Stimulated activated CD4-positive, alpha-beta T cell treated with anti-CD3 and anti-CD28 coated beads, Interleukin-4, amount 100 ng/mL, for 24 hours (primary cell): ENCODE data around the gene PTPN23.
A peak's percentile ranks its signal among the peaks of the same experiment; 100 is the strongest.

Experiments
- DNase-seq: peaks from one replicate; pipeline ENCODE4 v3.0.0-alpha.2; 2020

Gene PTPN23

DNA sequence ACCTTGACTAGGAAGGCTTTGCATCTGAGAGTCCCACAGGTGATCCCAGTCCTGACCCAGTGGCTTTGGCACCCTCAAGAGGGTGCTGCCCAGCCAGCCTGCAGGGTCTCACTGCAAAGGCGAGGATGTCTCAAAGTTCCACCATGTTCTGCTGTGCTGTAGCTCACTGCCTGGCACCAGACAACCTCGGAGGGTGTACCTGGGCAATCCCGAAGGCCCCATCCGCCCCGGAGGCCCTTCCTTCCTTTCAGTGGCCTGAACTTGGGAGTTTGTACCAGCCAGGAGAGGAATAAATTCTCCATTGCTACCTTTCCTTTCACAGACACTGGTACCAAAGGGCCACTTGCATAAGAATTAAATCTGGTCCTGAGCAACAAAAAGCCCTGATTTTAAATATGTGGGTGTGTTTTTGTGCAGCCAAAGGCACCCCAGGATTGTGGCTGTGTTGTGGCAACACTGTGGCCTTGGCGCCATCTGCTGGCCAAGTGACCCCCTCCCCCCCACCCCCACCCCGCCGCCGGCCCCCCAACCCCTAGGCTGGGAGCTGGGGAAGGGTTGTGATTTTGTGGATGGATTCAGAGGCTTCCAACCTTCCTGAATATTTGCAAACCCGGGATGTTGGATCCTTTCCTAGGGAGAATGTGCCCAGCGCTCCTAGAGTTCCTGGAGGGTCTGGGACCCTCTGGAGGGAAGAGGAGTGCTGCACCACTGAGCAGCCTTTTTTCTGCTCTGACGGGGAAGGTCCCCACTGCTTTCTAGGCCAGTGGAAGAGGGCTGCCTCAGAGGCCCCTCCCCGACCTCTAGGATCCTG is 9.7 kb upstream of the PTPN23 start:
- DNase-seq = peak; percentile 21

DNA sequence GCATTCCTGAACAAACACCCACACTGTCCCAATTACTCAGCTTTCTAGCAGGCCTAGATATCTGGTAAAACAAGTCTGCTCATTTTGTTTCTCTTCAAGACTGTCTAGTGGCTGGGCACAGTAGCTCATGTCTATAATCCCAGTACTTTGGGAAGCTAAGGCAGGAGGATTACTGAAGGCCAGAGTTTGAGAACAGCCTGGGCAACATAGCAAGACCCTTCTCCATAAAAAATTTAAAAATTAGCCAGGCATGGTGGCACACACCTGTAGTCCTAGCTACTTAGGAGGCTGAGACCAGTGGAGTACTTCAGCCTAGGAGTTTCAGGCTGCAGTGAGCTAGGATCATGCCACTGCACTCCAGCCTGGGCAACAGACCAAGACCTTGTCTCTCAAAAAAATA is 6.2 kb upstream of the PTPN23 start:
- no peak for DNase-seq

DNA sequence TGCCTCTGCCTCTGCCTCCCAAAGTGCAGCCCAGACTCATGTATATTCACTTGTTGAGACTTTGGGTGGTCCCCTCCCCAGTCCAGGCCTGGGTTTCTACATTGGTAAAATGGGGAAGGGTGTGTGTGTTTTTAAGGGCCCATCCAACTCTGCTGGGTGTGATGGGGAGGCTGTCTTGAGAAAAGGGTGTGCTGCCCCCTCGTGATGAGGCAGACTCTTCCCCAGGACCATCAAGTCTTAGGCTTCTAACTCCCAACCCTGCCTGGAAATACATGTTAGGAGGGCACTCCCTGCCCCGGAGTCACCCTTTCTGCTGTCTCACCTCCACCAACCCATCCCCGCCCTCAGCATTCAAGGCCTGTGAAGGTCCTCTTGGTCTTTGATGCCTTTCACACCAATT is 4.4 kb upstream of the PTPN23 start:
- DNase-seq = no peak

DNA sequence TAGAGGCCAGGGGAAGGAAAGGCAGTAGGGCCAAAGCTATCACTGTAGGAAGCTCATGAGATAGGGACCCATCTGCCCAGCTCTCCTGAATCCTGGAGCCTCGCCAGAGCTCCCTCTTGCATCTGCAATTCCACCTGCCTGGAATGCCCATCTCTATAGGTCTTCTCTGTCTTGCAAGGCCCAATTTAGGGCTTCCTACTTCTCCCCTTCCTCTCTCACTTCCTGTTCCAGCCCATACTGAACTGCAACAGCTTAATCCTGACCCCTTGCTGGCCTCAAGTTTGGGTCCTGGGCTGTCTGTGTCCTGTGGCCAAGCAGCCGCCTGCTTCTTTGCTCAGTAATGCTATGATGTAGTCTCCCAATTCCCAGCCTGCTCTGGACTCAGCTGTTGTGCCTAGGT is 3.6 kb upstream of the PTPN23 start:
- no peak for DNase-seq

DNA sequence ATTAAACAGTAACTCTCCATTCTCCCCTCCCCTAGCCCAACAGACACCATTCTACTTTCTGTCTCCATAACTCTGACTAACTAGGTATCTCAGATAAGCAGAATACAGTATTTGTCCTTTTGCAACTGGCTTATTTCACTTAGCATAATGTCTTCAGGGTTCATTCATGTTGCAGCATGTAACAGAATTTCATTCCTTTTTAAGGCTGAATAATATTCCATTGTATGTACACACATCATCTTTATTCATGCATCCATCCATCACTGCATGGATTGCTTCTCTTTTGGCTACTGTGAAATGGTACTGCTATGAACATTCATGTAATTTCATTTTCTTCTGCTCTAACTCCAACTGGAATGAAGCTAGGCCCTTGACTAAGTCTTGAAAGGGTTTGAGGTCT is 2.0 kb upstream of the PTPN23 start:
- no peak for DNase-seq

DNA sequence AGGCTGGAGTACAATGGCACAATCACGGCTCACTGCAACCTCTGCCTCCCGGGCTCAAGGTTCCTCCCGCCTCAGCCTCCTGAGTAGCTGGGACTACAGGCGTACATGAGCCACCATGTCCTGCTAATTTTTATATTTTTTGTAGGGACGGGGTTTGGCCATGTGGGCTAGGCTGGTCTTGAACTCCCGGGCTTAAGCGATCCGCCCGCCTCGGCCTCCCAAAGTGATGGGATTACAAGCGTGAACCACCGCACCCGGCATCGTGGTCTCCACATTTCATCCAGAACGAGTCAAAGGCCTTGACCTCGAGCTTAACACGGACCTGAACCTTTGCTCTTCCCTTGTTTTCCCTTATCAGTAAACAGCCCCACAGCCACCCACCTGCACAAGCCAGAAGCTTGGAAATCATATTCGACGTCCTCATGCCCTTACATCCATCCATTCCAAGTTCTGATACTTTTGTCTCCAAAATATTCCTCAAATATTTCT is 1.4 kb upstream of the PTPN23 start:
- no peak for DNase-seq

DNA sequence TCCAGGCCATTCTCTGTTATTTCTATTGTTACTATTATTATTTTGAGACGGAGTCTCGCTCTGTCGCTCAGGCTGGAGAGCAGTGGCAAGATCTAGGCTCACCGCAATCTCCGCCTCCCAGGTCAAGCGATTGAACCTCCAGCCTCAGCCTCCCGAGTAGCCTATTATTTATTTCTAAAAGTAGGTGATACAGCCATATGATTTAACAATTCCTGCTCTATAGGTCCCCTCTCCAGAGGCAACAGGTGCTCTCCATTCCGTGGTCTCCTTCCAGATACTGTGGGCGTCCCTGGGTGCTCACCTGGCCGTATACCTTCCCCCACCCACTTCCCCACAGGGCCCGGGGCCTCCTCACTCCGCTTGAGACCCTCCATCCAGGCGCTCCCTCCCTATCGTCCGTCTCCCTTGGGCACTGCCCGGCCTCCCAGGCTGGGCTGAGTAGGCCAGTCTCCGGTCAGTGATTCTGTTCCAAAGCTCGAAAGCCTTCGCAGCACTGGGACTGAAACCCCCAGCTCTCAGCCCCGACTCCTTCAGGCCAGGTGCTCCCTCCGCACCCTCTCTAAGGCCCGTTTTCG is 708 bp upstream of the PTPN23 start:
- no peak for DNase-seq

DNA sequence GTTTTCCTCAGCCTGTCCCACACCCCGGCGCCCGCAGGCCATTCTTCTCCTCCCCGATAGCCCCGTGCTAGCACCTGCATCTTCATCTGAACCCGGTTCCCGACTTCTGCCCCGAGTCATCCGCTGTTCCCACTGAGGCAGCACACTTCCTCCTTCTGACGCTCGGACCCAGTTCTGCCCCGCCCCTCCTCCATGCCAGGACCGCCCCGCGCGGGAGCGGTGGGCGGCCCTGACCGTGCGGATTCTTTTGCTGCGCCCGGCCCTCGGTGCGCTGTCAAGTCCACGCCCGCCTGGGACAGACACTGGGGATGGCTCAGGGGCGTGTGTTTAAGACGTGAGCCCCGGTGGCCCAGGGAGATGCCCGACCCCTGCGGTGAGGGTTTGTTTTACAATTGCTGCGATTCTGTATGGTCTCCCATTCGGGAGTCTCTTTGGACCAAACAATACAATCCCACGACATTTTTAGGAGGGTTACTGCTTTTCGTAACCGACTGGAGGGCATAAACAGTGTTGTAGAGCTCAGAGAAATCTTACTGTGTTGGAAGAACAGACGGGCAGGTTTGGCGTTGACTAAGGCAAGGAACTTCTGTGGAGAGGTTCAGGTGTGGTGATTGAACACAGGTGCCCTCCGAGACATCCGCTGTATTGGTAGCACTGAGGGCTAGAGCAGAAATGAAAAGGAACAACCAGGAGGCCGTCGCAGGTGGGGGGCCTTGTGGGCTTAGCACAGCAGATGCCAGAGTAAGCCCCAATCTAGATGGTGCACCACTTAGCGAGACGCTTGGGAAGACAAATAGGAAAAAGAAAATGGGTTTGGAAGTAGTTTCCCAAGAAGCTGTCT is 716 bp downstream of the PTPN23 start:
- DNase-seq = peak; percentile 79

DNA sequence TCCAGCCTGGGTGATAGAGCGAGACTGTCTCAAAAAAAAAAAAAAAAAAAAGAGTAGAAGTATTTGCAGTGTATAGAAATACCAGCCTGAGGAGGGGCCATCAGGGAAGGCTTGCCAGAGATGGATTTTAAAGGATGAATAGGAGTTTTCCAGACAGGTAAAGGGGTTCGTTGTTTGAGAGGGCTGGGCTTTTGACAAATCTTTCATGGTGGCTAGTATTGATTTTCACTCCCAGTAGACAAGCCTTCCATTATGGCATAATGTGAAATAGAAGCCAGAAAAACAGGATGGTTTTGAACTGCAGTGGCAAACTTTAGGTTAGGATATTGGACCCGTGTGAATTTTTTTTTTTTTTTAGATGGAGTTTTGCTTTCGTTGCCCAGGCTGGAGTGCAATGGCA is 3.6 kb downstream of the PTPN23 start:
- no peak for DNase-seq

DNA sequence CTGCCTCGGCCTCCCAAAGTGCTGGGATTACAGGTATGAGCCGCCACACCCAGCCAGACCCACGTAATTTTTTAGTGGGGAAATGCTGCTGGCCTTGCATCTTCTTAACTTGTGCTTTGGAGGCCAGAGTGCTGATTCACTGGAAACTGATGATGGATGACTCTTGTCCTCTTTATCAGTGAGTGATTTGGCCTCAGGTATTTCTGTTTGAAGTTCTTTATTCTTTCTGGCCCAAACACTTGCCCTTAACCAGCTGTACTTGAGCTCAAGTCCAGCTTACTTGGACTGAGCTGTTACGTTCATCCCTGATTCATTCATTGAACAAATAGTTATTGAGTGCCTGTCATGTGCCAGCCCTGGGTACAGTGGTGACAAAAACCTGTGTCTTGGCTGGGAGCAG is 4.2 kb downstream of the PTPN23 start:
- DNase-seq = no peak

DNA sequence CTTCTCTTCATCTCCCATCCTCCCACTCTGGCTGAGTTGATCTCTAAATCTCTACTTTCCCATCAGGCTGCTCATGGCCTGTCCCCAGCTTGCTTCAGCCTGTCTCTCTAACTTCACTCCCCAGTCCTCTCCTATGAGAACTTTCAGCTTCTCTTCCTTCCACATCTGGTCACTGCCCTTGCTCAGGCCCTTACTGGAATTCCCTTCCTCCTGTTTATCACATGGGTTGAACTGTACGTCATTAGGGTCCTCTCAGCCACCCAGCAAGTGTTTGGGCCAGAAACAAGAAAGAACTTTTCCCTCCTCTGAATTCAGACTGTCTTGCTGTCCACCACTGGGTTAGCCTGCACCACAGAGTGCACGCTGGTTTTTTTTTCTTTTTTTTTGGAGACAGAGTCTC is 5.0 kb downstream of the PTPN23 start:
- no peak for DNase-seq

DNA sequence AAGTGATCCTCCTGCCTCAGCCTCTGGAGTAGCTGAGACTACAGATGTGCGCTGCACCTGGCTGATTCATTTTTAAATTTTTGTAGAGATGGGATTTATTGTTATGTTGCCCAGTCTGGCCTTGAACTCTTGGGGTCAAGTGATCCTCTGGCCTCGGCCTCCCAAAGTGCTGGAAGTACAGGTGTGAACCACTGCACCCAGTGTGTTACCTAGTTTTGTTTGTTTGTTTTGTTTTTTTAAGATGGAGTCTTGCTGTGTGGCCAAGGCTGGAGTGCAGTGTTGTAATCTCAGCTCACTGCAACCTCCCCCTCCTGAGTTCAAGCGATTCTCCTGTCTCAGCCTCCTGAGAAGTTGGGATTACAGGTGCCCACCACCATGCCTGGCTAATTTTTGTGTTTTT is 12.1 kb downstream of the PTPN23 start:
- DNase-seq = no peak

DNA sequence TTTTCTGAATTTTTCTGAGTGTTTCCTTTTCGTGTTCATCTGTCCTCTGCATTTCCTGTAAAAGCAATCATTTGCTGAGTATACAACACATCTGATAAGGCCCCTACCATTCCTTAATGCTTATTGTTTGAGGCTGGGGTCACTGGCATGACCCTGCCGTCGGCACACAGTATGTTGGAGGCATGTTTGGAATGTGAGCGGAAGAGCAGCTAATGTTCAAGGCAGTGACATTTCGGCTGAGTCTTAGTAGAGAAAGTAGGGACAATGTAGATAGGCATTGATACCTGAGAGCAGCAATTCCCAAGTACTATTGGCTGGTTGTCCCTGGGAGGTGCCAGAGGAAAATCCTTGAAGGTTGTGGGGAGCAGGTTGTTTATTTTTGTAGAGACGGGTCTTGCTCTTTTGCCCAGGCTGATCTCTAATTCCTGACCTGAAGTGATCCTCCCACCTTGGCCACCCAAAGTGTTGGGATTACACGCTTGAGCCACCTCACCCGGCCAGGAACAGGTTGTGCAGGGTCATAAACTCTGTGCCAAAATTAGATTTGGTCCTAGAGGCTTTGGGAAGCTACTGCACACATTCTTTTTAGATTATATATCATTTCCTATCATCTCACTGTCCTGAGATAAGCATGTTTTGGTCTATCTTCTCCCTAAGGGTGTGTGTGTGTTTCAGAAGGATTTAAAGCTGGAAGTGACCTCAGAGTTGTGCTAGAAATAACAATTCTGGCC is 13.5 kb downstream of the PTPN23 start:
- DNase-seq = no peak

DNA sequence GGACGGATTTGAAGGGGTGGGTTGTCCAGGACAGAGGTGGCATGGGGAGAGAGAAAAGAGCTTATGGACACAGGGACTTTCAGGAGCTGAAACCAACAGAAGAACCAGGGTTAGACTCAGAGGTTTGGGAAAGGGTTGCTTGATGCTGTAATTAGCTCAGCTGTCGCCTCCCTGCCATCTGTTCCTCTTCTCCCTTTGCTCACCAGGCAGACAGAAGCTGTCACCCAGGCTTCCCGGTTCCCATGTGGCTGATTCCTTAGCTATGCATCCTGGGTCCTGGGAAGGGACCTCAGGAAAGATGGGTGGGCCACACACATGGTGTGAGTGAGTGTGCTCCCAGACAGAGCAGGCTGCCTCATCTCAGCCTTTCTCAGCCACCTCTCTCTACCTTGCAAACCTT is 14.1 kb downstream of the PTPN23 start:
- no peak for DNase-seq

DNA sequence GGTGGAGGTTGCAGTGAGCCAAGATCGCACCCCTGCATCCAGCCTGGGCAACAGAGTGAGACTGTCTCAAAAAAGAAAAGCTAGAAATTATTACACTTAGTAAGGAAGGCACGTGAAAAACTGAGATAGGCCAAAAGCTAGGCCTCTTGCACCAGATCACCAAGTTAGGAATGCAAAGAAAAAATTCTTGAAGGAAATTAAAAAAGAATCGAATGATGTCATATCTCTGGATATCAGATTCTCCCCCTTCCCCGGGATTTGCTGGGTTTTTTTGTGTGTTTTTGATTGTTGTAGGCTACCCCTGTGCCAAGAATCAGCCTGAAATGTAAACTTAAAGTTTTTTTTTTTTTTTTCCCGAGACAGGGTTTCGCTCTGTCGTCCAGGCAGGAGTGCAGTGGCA is 17.4 kb downstream of the PTPN23 start:
- no peak for DNase-seq

DNA sequence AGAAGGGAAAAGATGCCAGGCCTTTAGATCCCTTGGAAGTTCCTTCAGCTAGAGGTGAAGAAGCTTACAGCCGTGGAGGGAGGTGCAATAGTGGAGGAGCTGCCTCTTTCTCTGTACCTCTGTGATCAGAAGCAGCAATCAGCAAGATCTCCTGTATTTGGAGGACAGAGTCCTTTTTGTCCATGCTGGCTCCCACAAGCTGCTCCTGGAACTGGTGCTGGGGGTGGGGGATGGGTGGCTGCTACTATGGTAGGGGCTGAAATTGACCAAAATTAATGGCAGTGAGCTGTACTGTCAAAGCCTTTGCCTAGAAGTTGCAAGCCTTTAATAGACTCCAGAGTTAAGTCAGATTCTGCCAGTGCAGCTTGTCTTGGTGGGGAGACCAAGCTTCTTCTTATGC is 18.2 kb downstream of the PTPN23 start:
- no peak for DNase-seq

DNA sequence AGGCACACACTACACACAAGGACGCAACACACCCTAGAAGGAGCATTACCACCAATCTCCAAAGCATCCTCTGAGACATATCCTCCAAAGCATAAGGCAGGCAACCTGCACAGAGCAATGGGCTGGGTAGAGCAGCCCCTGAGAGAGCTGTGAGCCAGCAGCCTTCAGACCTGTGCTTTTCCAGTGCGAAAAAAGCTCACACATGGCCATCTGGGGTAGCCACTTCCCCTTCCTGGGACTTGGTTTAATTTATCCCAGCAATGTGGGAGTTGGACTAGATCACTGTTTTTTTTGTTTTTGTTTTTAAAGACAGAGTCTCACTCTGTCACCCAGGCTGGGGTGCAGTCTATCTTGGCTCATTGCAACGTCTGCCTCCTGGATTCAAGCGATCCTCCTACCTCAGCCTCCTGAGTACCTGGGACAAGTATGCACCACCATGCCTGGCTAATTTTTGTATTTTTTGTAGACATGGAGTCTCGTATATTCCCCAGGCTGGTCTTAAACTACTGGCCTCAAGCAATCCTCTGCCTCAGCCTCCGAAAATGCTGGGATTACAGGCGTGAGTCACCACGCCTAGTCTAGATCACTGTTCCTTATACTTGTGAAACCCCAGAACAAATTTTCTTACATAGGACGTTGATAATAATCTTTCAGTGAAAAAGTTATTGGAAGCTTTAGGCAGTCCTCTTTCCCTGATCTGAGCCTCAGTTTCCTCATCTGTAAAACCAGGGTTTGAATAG is 18.9 kb downstream of the PTPN23 start:
- no peak for DNase-seq

DNA sequence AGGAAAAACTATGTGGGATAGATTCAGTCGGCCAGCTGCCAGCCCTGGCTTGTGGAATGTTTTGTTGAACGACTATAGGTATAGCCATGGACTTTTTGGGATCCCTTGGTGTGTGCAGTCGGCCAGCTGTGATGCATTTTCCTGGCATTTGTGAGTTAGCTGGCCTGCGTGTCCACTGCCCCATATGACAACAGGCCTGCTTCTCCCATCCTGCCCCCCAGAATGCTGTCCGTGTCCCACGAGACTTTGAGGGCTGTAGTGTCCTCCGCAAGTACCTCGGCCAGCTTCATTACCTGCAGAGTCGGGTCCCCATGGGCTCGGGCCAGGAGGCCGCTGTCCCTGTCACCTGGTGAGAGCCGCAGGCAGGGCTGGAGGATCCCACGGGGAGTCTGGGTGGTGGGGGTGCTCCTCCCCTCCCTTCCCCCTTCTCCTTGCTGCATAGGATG is 23.6 kb downstream of the PTPN23 start:
- DNase-seq = no peak

DNA sequence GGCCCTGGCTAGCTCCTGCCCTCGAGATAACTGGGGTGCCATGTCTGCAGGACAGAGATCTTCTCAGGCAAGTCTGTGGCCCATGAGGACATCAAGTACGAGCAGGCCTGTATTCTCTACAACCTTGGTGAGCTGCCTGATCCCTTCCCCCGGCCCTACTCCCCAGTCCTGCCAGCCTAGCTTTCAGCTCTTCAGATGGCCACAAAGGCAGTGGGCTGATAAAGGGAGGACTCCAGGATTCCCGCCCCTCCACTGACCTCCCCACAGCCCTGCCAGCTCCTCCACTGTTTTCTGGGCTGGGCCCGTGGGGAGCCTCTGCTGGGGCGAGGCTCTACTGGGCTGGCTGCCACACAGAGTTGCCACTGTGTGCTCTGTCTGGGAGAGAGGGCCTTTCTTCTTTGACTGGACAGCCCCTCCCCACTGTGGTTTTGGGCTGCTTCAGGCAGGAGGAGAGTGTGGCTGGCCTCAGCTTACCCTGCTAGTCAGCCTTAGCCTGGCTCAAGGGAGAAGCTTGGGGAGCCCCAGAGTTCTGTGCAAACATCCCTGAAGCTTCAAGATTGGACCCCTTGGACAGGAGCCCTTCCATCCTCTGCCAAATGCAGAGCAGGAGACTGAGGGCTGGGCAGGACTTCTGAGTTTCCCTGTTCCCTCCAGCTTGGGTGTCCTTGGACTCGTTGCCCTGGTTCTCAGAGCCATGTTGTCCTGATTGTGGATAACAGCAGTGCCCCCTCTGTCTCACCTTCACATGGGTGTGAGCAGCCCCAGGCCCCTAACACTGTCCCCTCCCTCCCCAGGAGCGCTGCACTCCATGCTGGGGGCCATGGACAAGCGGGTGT is 24.4 kb downstream of the PTPN23 start:
- DNase-seq = no peak

DNA sequence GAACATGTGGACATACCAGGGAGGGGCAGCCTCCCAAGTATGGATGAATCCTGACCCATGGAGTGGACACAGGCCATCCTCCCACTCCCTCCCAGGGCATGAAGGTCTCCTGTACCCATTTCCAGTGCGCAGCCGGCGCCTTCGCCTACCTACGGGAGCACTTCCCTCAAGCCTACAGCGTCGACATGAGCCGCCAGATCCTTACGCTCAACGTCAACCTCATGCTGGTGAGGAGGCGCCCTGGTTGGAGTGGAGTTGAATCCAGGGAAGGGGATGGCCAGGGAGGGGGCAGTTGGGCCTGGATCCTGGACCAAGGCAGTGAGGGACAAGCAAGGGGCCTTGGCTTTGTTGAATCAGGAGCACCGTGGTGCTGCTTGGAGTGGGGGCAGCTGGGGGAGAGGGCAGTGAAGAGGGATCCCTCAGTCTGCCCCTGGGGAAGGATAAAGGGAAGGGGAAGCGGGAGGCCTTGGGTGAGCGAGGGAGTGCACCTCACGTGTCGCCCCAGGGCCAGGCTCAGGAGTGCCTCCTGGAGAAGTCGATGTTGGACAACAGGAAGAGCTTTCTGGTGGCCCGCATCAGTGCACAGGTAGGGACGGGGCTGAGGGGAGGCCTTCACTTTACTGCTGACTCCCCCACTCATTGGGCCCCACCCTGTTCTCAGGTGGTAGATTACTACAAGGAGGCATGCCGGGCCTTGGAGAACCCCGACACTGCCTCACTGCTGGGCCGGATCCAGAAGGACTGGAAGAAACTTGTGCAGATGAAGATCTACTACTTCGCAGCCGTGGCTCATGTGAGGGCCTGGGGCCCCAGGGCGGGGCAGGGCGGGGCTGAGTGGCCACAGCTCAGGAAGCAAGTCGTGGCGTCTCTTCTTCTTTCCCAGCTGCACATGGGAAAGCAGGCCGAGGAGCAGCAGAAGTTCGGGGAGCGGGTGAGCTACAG is 25.3 kb downstream of the PTPN23 start:
- DNase-seq = no peak
